ENCODE measurements around the gene TMEM213. TPM values are rescaled to one million over a fixed set of nuclear protein-coding genes. Genes with fewer than 3 reads are reported as not detected.

Gene TMEM213
- total RNA-seq, 1 experiment from 2014 or later, result not detected

DNA sequence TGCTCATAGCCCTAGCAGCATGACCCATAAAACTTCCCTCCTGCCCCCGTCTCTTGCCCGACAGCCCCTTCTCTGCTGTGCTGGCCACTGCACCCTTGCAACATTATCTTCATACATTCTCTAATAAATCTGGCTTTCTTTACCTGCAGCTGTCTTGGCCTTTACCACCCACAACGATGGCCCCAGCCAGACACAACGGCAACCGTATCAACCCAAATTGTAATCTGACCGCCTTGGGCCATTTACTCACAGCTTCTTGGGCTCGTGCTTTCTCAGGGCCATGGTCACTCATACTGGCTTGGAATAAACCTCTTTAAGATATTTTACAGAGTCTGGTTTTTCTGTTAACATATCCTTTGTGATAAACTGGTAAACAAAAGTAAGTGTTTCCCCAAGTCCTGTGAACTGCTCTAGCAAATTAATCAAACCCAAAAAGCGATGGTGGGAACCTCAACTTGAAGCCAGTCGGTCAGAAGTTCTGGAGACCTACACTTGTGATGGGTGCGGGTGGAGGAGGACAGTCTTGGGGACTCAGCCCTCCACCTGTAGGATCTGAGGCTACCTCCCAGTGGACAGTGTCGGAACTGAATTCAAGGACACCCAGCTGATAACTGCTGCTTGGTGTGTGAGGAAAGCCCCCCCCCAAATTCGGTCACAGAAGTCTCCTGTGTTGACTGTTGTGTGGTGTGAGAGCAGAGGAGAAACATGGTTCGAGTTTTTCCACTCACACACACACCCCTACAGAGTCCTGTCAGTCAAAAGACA, 87.8 kb downstream of the TMEM213 start (continued):
- TF ChIP-seq, protein P1, sequence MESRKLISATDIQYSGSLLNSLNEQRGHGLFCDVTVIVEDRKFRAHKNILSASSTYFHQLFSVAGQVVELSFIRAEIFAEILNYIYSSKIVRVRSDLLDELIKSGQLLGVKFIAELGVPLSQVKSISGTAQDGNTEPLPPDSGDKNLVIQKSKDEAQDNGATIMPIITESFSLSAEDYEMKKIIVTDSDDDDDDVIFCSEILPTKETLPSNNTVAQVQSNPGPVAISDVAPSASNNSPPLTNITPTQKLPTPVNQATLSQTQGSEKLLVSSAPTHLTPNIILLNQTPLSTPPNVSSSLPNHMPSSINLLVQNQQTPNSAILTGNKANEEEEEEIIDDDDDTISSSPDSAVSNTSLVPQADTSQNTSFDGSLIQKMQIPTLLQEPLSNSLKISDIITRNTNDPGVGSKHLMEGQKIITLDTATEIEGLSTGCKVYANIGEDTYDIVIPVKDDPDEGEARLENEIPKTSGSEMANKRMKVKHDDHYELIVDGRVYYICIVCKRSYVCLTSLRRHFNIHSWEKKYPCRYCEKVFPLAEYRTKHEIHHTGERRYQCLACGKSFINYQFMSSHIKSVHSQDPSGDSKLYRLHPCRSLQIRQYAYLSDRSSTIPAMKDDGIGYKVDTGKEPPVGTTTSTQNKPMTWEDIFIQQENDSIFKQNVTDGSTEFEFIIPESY (IDR thresholded peaks at IDR 0.05; ENCODE audit: extremely low read depth, insufficient replicate concordance, low read length), result no peak
- no peak for TF ChIP-seq SIN3A (IDR thresholded peaks at IDR 0.05; ENCODE audit: low read depth)

DNA sequence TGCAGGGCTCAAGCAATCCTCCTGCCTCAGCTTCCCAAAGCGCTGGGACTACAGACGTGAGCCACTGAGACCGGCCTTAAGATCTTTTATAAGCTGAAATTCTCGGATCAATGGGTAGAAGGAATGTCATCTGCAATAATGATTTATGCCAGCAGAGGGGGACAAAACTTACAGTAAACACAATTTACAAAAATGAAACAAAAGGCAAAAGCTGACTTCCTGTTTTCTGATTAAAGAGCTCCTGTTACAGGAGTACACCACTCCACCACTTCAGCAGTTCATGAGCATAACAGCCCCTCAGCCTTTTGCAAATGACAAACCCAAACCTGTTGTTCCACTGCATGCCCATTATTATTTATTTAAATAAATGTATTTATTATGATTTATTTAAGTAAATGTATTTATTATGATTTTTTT, 88.7 kb downstream of the TMEM213 start:
- ChIA-PET CTCF (interaction anchor here (0.6 to 2.0 kb wide), 26 partner anchors 8 to 241 kb away, joined by 3 to 29 read pairs (median 4); partner anchors contain the start of gene KIAA1549), RAD21 (ENCODE audit: low non-redundant PET in 1 of 2, low total read pairs in 2 of 2, uncharacterized antibody in 2 of 2, unreplicated experiment in 2 of 2) (interaction anchor here (0.6 to 1.1 kb wide), 4 partner anchors 13 to 188 kb away, joined by 3 to 5 read pairs (median 3); no protein-coding TSS in a partner anchor)
- ATAC-seq, result peak; percentile 67
- no peak for TF ChIP-seq SP1 (IDR thresholded peaks at IDR 0.05; ENCODE audit: low read depth)
- TF ChIP-seq EZH2 (IDR thresholded peaks at IDR 0.05), result no peak
- no peak for TF ChIP-seq CBX3 (IDR thresholded peaks at IDR 0.05; ENCODE audit: low read depth)
- TF ChIP-seq POLR2AphosphoS5 (IDR thresholded peaks at IDR 0.05; ENCODE audit: low read depth, low read length), result no peak
- TF ChIP-seq, protein P2, sequence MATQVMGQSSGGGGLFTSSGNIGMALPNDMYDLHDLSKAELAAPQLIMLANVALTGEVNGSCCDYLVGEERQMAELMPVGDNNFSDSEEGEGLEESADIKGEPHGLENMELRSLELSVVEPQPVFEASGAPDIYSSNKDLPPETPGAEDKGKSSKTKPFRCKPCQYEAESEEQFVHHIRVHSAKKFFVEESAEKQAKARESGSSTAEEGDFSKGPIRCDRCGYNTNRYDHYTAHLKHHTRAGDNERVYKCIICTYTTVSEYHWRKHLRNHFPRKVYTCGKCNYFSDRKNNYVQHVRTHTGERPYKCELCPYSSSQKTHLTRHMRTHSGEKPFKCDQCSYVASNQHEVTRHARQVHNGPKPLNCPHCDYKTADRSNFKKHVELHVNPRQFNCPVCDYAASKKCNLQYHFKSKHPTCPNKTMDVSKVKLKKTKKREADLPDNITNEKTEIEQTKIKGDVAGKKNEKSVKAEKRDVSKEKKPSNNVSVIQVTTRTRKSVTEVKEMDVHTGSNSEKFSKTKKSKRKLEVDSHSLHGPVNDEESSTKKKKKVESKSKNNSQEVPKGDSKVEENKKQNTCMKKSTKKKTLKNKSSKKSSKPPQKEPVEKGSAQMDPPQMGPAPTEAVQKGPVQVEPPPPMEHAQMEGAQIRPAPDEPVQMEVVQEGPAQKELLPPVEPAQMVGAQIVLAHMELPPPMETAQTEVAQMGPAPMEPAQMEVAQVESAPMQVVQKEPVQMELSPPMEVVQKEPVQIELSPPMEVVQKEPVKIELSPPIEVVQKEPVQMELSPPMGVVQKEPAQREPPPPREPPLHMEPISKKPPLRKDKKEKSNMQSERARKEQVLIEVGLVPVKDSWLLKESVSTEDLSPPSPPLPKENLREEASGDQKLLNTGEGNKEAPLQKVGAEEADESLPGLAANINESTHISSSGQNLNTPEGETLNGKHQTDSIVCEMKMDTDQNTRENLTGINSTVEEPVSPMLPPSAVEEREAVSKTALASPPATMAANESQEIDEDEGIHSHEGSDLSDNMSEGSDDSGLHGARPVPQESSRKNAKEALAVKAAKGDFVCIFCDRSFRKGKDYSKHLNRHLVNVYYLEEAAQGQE (IDR thresholded peaks at IDR 0.05; ENCODE audit: low read depth), result no peak
- peak; percentile 80 for TF ChIP-seq RAD21 (IDR thresholded peaks at IDR 0.05; ENCODE audit: low read depth)
- TF ChIP-seq SIN3A (IDR thresholded peaks at IDR 0.05; ENCODE audit: low read depth), result no peak
- TF ChIP-seq, protein P3, sequence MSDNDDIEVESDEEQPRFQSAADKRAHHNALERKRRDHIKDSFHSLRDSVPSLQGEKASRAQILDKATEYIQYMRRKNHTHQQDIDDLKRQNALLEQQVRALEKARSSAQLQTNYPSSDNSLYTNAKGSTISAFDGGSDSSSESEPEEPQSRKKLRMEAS (IDR thresholded peaks at IDR 0.05), result no peak
- no peak for TF ChIP-seq FOSL1 (IDR thresholded peaks at IDR 0.05; ENCODE audit: low read depth)
- TF ChIP-seq, protein P1 (IDR thresholded peaks at IDR 0.05; ENCODE audit: extremely low read depth, insufficient replicate concordance, low read length), result no peak
- TF ChIP-seq, protein P4, sequence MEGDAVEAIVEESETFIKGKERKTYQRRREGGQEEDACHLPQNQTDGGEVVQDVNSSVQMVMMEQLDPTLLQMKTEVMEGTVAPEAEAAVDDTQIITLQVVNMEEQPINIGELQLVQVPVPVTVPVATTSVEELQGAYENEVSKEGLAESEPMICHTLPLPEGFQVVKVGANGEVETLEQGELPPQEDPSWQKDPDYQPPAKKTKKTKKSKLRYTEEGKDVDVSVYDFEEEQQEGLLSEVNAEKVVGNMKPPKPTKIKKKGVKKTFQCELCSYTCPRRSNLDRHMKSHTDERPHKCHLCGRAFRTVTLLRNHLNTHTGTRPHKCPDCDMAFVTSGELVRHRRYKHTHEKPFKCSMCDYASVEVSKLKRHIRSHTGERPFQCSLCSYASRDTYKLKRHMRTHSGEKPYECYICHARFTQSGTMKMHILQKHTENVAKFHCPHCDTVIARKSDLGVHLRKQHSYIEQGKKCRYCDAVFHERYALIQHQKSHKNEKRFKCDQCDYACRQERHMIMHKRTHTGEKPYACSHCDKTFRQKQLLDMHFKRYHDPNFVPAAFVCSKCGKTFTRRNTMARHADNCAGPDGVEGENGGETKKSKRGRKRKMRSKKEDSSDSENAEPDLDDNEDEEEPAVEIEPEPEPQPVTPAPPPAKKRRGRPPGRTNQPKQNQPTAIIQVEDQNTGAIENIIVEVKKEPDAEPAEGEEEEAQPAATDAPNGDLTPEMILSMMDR (IDR thresholded peaks at IDR 0.05 in 2 of 3, conservative IDR thresholded peaks at IDR 0.05 in 1 of 3; ENCODE audit: borderline replicate concordance in 1 of 3, insufficient read depth in 1 of 3, low read depth in 2 of 3, low read length in 2 of 3), result peak; percentile 62 to 66 (median 64); a peak in 5 of 6 replicates
- TF ChIP-seq POLR2A (IDR thresholded peaks at IDR 0.05; ENCODE audit: borderline replicate concordance, extremely low read depth, insufficient read depth, insufficient read length), result no peak

More for the DNA sequence above, 88.7 kb downstream of the TMEM213 start:
- intact Hi-C loops (cut with micrococcal nuclease), result loop anchor here (1.0 to 2.0 kb wide), 2 partner anchors 94 to 189 kb away; partner anchors contain the start of gene KIAA1549
- Histone ChIP-seq H3K4me2 (ENCODE audit: low read length) (peak overlapping the region; percentile 6; the same call in 1 of the 2 replicates), H3K79me2 (ENCODE audit: insufficient read depth, low read length) (no peaks in the 10 kb centered on the region), H3K4me1 (ENCODE audit: control insufficient read depth in 1 of 2, insufficient read depth in 2 of 2, low read length in 2 of 2) (0 out of 4 replicates have a peak, but pooled peaks cover 0 to 3% of the 10 kb centered on the region in 2 experiments), H4K20me1 (ENCODE audit: insufficient read depth) (no peaks in the 10 kb centered on the region), H3K36me3 (ENCODE audit: control insufficient read depth in 1 of 2, insufficient read depth in 2 of 2, low read length in 2 of 2) (no peaks in the 10 kb centered on the region), H3K27me3 (ENCODE audit: insufficient read depth, low read length) (no peaks in the 10 kb centered on the region), H3K9me3 (ENCODE audit: control insufficient read depth in 1 of 2, insufficient read depth in 1 of 2, low read depth in 1 of 2, low read length in 2 of 2) (no peaks in the 10 kb centered on the region), H3K27ac (ENCODE audit: low read depth, low read length) (no peak overlapping the region), H2AFZ (ENCODE audit: low read depth, low read length, poor library complexity, severe bottlenecking) (no peak overlapping the region), H3K4me3 (replicated peaks in 1 of 2; ENCODE audit: low read depth in 1 of 2, low read length in 2 of 2) (no peak overlapping the region), H3K9me2 (ENCODE audit: insufficient read depth) (no peaks in the 10 kb centered on the region), H3K9ac (ENCODE audit: low read length) (no peak overlapping the region)
- POLR2A ChIA-PET, result interaction anchor here (1.0 kb wide), 1 partner anchor 94 kb away, joined by 3 read pairs; no protein-coding TSS in a partner anchor
- peak; percentile 56 for DNase-seq (ENCODE audit: low read depth, low spot score)
- BruUV-seq (replicated peaks), result no TSS peak
